Measurements from ENCODE around the gene GPD1L.
A peak's percentile ranks its signal among the peaks of the same experiment; 100 is the strongest.
"Not testable (repeated sequence)": the region's sequence is repeated elsewhere in the genome, so short reads cannot be mapped to it uniquely, and the experiment has no call there.

Gene GPD1L

GRCh38 chr3:32106132-32106928 lies at the start of gene GPD1L:
Gene GPD1L, plus strand, starts transcription at chr3:32106620. Its CDS starts 92 bp downstream, at chr3:32106712.
- peaks cover 16% of the 10 kb centered on the region for H3K9me3 Mint-ChIP-seq
- peak within 1 kb of the TSS; percentile 85 for H3K27ac Mint-ChIP-seq
- no peaks in the 10 kb centered on the region for H3K27me3 Mint-ChIP-seq (ENCODE audit: low read depth)
- peak within 1 kb of the TSS; percentile 93 for H3K4me3 Mint-ChIP-seq
- H3K4me1 Mint-ChIP-seq (ENCODE audit: low read depth) = peaks cover 24% of the 10 kb centered on the region
- peaks cover 8% of the 10 kb centered on the region for H3K36me3 Mint-ChIP-seq (ENCODE audit: low read depth)

GRCh38 chr3:32058465-32058864 lies 48.0 kb upstream of the GPD1L start:
- not testable (repeated sequence) for H3K9me3 Mint-ChIP-seq; H3K4me3 Mint-ChIP-seq; H3K4me1 Mint-ChIP-seq (ENCODE audit: low read depth); H3K27me3 Mint-ChIP-seq (ENCODE audit: low read depth); H3K36me3 Mint-ChIP-seq (ENCODE audit: low read depth); H3K27ac Mint-ChIP-seq

GRCh38 chr3:32062950-32063582 lies 43.4 kb upstream of the GPD1L start:
- no peaks in the 10 kb centered on the region for H3K4me1 Mint-ChIP-seq (ENCODE audit: low read depth)
- H3K36me3 Mint-ChIP-seq (ENCODE audit: low read depth) = no peaks in the 10 kb centered on the region
- no peak overlapping the region for H3K4me3 Mint-ChIP-seq
- H3K27ac Mint-ChIP-seq = no peak overlapping the region
- no peaks in the 10 kb centered on the region for H3K9me3 Mint-ChIP-seq
- H3K27me3 Mint-ChIP-seq (ENCODE audit: low read depth) = peaks cover 3% of the 10 kb centered on the region

- no peak overlapping the region for H3K4me3 Mint-ChIP-seq
- peaks cover 13% of the 10 kb centered on the region for H3K27me3 Mint-ChIP-seq (ENCODE audit: low read depth)
These were observed 39.7 kb upstream of the GPD1L start for GRCh38 chr3:32066686-32067085.

DNA sequence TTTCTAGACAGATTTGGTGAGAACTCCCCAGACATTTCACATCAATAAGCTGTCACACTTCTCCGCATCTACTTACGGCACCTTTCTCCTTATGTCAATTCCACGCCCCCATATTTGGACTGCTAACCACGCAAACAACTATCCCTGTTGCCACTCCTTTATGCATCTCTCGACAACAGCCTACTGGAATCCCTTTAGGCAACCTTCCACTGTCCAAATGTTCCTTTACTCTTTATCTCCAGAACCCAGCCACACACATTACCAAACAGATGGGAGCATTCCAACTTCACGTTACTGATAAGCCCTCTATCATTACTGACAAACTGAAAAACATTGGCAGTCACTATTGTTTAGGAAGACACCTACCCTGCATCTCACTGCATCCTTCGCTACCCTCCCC lies 32.2 kb upstream of the GPD1L start:
- H3K9me3 Mint-ChIP-seq; H3K27me3 Mint-ChIP-seq (ENCODE audit: low read depth); H3K4me3 Mint-ChIP-seq; H3K4me1 Mint-ChIP-seq (ENCODE audit: low read depth); H3K36me3 Mint-ChIP-seq (ENCODE audit: low read depth); H3K27ac Mint-ChIP-seq: not testable (repeated sequence)

More at GRCh38 chr3:32066686-32067085, 39.7 kb upstream of the GPD1L start:
- Mint-ChIP-seq H3K27ac (no peak overlapping the region), H3K4me1 (ENCODE audit: low read depth) (no peaks in the 10 kb centered on the region), H3K9me3 (no peaks in the 10 kb centered on the region), H3K36me3 (ENCODE audit: low read depth) (no peaks in the 10 kb centered on the region)

GRCh38 chr3:32076566-32076965 lies 29.9 kb upstream of the GPD1L start:
- no peak overlapping the region for H3K27ac Mint-ChIP-seq
- H3K27me3 Mint-ChIP-seq (ENCODE audit: low read depth) = peaks cover 11% of the 10 kb centered on the region
- H3K9me3 Mint-ChIP-seq = no peaks in the 10 kb centered on the region
- H3K4me1 Mint-ChIP-seq (ENCODE audit: low read depth) = no peaks in the 10 kb centered on the region
- H3K36me3 Mint-ChIP-seq (ENCODE audit: low read depth) = no peaks in the 10 kb centered on the region
- no peak overlapping the region for H3K4me3 Mint-ChIP-seq

DNA sequence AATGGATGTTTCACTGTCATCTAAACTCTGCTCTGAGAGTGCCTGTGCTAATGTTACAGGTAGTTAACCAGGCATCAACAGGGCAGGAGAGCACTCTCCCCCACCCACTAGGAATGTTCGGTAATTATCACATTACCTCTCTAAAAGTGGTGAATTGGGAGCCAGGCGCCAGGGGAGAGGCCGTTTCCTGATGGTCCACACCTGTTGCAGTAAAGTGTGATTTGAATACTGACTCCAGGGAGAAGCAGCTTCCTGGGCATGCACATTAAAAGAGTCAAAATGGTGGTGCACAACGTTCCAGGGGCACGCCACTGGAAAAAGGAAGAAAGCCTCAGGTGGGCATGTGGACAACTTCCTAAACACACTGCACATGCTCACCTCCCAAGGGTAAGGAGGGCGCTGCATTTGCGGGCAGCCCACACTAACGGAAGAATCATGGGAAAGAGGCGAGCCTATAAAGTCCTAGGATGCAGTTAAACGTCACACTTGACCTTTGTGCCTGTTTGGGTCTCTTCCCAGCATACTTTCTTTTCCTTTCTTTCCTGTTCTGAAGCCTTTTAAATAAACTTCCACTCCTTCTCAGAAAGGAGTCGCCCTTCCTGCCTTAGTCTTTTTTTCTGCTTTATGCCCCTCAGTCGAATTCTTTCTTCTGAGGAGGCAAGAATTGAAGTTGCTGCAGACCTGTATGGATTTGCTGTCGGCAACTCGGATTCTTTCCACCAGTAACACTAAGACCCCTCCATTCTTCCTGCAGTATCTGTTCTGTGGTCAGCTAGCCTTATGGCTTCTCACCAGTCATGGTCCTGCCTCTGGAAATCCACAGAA lies 28.9 kb upstream of the GPD1L start:
- no peaks in the 10 kb centered on the region for H3K4me1 Mint-ChIP-seq (ENCODE audit: low read depth)
- H3K36me3 Mint-ChIP-seq (ENCODE audit: low read depth) = no peaks in the 10 kb centered on the region
- no peaks in the 10 kb centered on the region for H3K9me3 Mint-ChIP-seq
- H3K27ac Mint-ChIP-seq = no peak overlapping the region
- H3K27me3 Mint-ChIP-seq (ENCODE audit: low read depth) = peaks cover 18% of the 10 kb centered on the region
- H3K4me3 Mint-ChIP-seq = no peak overlapping the region

DNA sequence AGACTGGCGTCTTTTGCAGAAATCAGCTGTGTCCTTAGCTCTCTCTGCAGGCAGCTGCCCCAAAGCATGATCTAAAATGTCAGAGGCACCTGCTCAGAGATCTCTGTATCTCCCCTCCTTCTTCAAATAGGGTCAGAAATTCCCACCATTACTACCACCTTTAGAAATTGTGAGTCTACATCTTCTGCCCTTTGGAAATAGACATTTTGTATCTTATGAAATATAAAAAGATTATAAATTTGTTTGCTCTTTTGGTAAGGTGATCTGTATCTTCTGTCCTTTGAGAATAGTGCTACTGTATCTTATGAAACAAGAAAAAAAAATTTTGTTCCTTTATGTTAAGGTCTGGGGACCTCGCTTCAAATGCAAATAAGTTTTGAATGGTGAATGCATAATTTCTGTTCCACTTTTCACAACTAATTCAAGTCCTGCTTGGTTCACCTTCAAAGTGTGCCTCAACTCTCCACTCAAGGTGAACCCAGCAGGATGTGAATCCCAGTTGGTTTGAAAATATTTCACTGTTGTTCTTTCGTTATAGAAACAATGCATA lies 28.3 kb upstream of the GPD1L start:
- peaks cover 22% of the 10 kb centered on the region for H3K27me3 Mint-ChIP-seq (ENCODE audit: low read depth)
- no peaks in the 10 kb centered on the region for H3K4me1 Mint-ChIP-seq (ENCODE audit: low read depth)
- no peak overlapping the region for H3K4me3 Mint-ChIP-seq
- H3K9me3 Mint-ChIP-seq = no peaks in the 10 kb centered on the region
- no peak overlapping the region for H3K27ac Mint-ChIP-seq
- no peaks in the 10 kb centered on the region for H3K36me3 Mint-ChIP-seq (ENCODE audit: low read depth)

GRCh38 chr3:32078864-32079263 lies 27.6 kb upstream of the GPD1L start:
- no peaks in the 10 kb centered on the region for H3K36me3 Mint-ChIP-seq (ENCODE audit: low read depth)
- peaks cover 22% of the 10 kb centered on the region for H3K27me3 Mint-ChIP-seq (ENCODE audit: low read depth)

DNA sequence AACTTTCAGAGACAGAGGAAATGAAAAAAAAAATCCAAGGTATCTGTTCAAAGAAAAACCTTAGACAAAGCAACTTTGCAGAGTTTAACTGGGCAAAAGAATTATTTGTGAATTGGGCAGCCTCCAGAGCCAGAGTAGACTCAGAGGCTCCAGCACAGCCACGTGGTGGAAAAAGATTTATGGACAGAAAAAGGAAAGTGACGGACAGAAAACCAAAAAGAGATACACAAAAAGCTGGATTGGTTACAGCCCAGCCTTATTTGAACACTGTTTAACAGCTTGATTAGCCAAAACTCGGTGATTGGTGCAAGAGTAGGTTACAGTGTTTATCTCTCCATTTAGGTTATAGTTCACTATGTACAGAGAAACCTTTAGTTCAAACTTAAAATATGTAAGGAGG lies 23.7 kb upstream of the GPD1L start:
- peaks cover 24% of the 10 kb centered on the region for H3K27me3 Mint-ChIP-seq (ENCODE audit: low read depth)
- H3K36me3 Mint-ChIP-seq (ENCODE audit: low read depth) = no peaks in the 10 kb centered on the region
- no peak overlapping the region for H3K4me3 Mint-ChIP-seq
- no peaks in the 10 kb centered on the region for H3K4me1 Mint-ChIP-seq (ENCODE audit: low read depth)
- H3K9me3 Mint-ChIP-seq = no peaks in the 10 kb centered on the region
- no peak overlapping the region for H3K27ac Mint-ChIP-seq

More at GRCh38 chr3:32078864-32079263, 27.6 kb upstream of the GPD1L start:
- Mint-ChIP-seq H3K27ac (no peak overlapping the region), H3K4me1 (ENCODE audit: low read depth) (no peaks in the 10 kb centered on the region), H3K4me3 (no peak overlapping the region), H3K9me3 (no peaks in the 10 kb centered on the region)

GRCh38 chr3:32083702-32084270 lies 22.6 kb upstream of the GPD1L start:
- H3K27me3 Mint-ChIP-seq (ENCODE audit: low read depth) = peaks cover 33% of the 10 kb centered on the region
- H3K36me3 Mint-ChIP-seq (ENCODE audit: low read depth) = no peaks in the 10 kb centered on the region
- no peak overlapping the region for H3K27ac Mint-ChIP-seq
- H3K4me3 Mint-ChIP-seq = no peak overlapping the region
- H3K4me1 Mint-ChIP-seq (ENCODE audit: low read depth) = no peaks in the 10 kb centered on the region
- H3K9me3 Mint-ChIP-seq = peaks cover 6% of the 10 kb centered on the region

- H3K27ac Mint-ChIP-seq = no peak overlapping the region
- H3K4me1 Mint-ChIP-seq (ENCODE audit: low read depth) = no peaks in the 10 kb centered on the region
- H3K9me3 Mint-ChIP-seq = peaks cover 12% of the 10 kb centered on the region
- no peak overlapping the region for H3K4me3 Mint-ChIP-seq
- H3K27me3 Mint-ChIP-seq (ENCODE audit: low read depth) = peaks cover 43% of the 10 kb centered on the region
- no peaks in the 10 kb centered on the region for H3K36me3 Mint-ChIP-seq (ENCODE audit: low read depth)
These were observed 21.6 kb upstream of the GPD1L start for GRCh38 chr3:32084870-32085269.

DNA sequence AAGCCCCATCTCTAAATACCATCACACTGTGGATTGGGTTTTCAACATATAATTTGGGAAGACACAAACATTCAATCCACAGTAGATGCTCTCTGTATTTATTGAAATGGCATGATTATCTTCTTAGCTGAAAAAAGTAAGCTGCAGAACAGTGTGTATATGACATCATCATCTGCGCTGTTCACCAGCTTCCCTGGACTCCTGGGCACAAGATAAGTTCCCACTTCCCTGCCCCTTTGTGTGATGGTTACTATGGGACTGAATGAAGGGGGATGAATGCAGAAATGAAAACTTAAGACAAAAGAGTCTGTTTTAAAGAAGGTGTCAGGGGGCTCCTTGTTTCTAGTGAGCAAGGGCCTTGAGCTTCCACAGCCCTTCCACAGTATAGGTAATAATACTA lies 20.0 kb upstream of the GPD1L start:
- H3K4me3 Mint-ChIP-seq = no peak overlapping the region
- H3K27me3 Mint-ChIP-seq (ENCODE audit: low read depth) = peaks cover 44% of the 10 kb centered on the region
- H3K4me1 Mint-ChIP-seq (ENCODE audit: low read depth) = peaks cover 7% of the 10 kb centered on the region
- no peak overlapping the region for H3K27ac Mint-ChIP-seq
- H3K9me3 Mint-ChIP-seq = peaks cover 12% of the 10 kb centered on the region
- H3K36me3 Mint-ChIP-seq (ENCODE audit: low read depth) = no peaks in the 10 kb centered on the region

DNA sequence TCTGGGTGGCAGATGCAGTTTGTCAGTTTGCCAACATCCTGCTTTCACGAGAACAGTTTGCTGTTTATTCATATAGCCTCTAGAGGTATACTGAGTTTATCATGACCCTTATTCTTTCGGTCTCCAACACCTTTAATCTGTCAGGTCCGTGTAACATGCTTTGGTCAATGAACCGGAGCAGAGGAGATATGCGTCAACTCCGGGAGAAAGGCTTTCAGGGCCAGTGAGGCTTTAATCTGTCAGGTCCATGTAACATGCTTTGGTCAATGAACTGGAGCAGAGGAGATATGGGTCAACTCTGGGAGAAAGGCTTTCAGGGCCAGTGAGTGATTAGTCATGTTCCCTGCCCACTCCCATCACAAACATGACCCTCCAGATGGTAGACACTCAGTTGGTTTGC lies 16.9 kb upstream of the GPD1L start:
- H3K27ac Mint-ChIP-seq = no peak overlapping the region
- peaks cover 13% of the 10 kb centered on the region for H3K4me1 Mint-ChIP-seq (ENCODE audit: low read depth)
- no peaks in the 10 kb centered on the region for H3K36me3 Mint-ChIP-seq (ENCODE audit: low read depth)
- H3K27me3 Mint-ChIP-seq (ENCODE audit: low read depth) = peaks cover 57% of the 10 kb centered on the region
- H3K9me3 Mint-ChIP-seq = peaks cover 12% of the 10 kb centered on the region
- H3K4me3 Mint-ChIP-seq = no peak overlapping the region
